Neural progenitor cell (in vitro differentiated cells): ENCODE data around the gene ICE1. TPM values are rescaled to one million over a fixed set of nuclear protein-coding genes. Genes with fewer than 3 reads are reported as not detected.

Experiments
- DNase-seq: peaks from one replicate; pipeline ENCODE4 v3.0.0-alpha.2; 2016; ENCODE audit warnings: low spot score
- H2AFZ ChIP-seq: fragments of 200-600 bp; sonication (generic); replicated peaks from 2 replicates; pipeline ENCODE4 v1.6.1; 2016; ENCODE audit warnings: antibody characterized with exemption
- H3F3A ChIP-seq: fragments of 200-600 bp; sonication (generic); 2 replicates; pipeline ENCODE4 v1.6.1; 2016; ENCODE audit warnings: antibody characterized with exemption, low read depth
- H3K27ac ChIP-seq: fragments of 200-600 bp; sonication (generic); 2 replicates; pipeline ENCODE4 v1.5.1; 2016; ENCODE audit warnings: mild to moderate bottlenecking
- H3K27me3 ChIP-seq: fragments of 200-600 bp; sonication (generic); 2 replicates; pipeline ENCODE4 v1.6.1; 2016; ENCODE audit warnings: mild to moderate bottlenecking, moderate library complexity
- H3K36me3 ChIP-seq: fragments of 200-600 bp; sonication (generic); 2 replicates; pipeline ENCODE4 v1.5.1; 2016
- H3K4me1 ChIP-seq: fragments of 200-600 bp; sonication (generic); 2 replicates; pipeline ENCODE4 v1.6.1; 2016; ENCODE audit warnings: mixed run types
- H3K4me2 ChIP-seq: fragments of 200-600 bp; sonication (generic); 2 replicates; pipeline ENCODE4 v1.6.1; 2016
- H3K4me3 ChIP-seq: fragments of 200-600 bp; sonication (generic); 2 replicates; pipeline ENCODE4 v1.5.1; 2016
- H3K79me2 ChIP-seq: fragments of 200-600 bp; sonication (generic); 2 replicates; pipeline ENCODE4 v1.6.1; 2016; ENCODE audit warnings: low read depth
- H3K9ac ChIP-seq: fragments of 200-600 bp; sonication (generic); 2 replicates; pipeline ENCODE4 v1.6.1; 2016
- H3K9me3 ChIP-seq: fragments of 200-600 bp; sonication (generic); 2 replicates; pipeline ENCODE4 v1.5.1; 2016; ENCODE audit warnings: low read depth
- H4K20me1 ChIP-seq: fragments of 200-600 bp; sonication (generic); 2 replicates; pipeline ENCODE4 v1.6.1; 2016; ENCODE audit warnings: low read depth
- H3K27ac Mint-ChIP-seq: 3 replicates; pipeline ENCODE4 v1.8.0; 2021; ENCODE audit warnings: mixed read lengths
- H3K27me3 Mint-ChIP-seq: 2 replicates; pipeline ENCODE4 v1.8.0; 2022; ENCODE audit warnings: low read depth, mild to moderate bottlenecking, inconsistent platforms, moderate library complexity, mixed read lengths; ENCODE audit not compliant: insufficient read depth
- H3K36me3 Mint-ChIP-seq: 3 replicates; pipeline ENCODE4 v1.8.0; 2021; ENCODE audit warnings: mixed read lengths
- H3K4me1 Mint-ChIP-seq: 3 replicates; pipeline ENCODE4 v1.8.0; 2021; ENCODE audit warnings: mixed read lengths
- H3K4me3 Mint-ChIP-seq: 3 replicates; pipeline ENCODE4 v1.8.0; 2021; ENCODE audit warnings: mild to moderate bottlenecking, moderate library complexity, mixed read lengths
- H3K9me3 Mint-ChIP-seq: 3 replicates; pipeline ENCODE4 v1.8.0; 2020; ENCODE audit warnings: mixed read lengths
- EZH2 ChIP-seq: fragments of 200-600 bp; sonication (generic); IDR thresholded peaks from 2 replicates; pipeline ENCODE4 v1.6.1; 2017; ENCODE audit warnings: antibody characterized with exemption, mild to moderate bottlenecking, moderate library complexity
- EZH2phosphoT487 ChIP-seq: fragments of 200-600 bp; sonication (generic); IDR thresholded peaks from 2 replicates; pipeline ENCODE4 v1.6.1; 2017; ENCODE audit warnings: antibody characterized with exemption
- total RNA-seq: library from RNA; depleted of rRNA; stranded (reverse); fragments of >200 nt; gene quantifications from 2 replicates; pipeline ENCODE4 v1.2.3, GENCODE V29; 2015; ENCODE audit warnings: low replicate concordance
- TF ChIP-seq, protein P1 (sequence below): fragments of 200-600 bp; sonication (generic); IDR thresholded peaks from 2 replicates; pipeline ENCODE4 v1.5.1; 2017; ENCODE audit warnings: antibody characterized with exemption, mild to moderate bottlenecking

Gene ICE1
- total RNA-seq, 1 donor from 2014 or later, result 47.6 TPM

DNA sequence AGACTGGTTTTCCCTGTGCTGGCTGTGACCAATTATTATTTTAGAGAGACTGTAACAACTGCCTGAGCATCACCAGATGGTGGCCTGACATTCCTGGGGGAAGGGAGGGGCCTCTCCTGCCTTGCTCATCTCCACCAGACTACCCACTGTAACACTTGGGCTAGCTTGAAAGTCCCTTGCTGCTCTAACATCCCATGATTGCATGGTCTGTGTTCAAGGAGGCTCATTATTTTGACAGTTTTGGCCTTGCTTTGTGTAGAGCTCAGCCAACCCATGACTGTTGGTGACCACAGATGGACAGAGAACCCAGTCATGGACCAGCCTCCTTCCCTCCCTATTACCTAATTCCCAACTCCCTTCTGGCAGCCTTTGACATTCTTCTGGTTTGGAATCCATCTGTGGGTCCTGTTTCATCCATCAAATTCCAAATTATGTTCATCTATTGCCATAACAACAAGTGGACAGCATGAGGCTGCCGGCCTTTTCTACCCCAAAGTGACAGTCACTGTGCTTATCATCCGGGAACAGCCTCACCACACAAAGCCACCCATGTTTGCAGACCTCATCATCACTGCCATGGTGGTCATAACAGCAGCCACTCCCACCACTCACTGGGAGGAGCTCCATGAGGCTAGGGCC, 49.0 kb upstream of the ICE1 start:
- H4K20me1 ChIP-seq, result no peaks in the 10 kb centered on the region
- H3K27me3 ChIP-seq, result no peaks in the 10 kb centered on the region
- peaks cover 6% of the 10 kb centered on the region for H3F3A ChIP-seq
- H3K9me3 Mint-ChIP-seq, result peaks cover 20% of the 10 kb centered on the region
- no peak overlapping the region for H2AFZ ChIP-seq
- H3K27ac Mint-ChIP-seq, result no peak overlapping the region
- no peak overlapping the region for H3K27ac ChIP-seq
- H3K36me3 ChIP-seq, result no peaks in the 10 kb centered on the region
- TF ChIP-seq EZH2phosphoT487, result no peak
- no peak for TF ChIP-seq EZH2
- TF ChIP-seq, protein P1, sequence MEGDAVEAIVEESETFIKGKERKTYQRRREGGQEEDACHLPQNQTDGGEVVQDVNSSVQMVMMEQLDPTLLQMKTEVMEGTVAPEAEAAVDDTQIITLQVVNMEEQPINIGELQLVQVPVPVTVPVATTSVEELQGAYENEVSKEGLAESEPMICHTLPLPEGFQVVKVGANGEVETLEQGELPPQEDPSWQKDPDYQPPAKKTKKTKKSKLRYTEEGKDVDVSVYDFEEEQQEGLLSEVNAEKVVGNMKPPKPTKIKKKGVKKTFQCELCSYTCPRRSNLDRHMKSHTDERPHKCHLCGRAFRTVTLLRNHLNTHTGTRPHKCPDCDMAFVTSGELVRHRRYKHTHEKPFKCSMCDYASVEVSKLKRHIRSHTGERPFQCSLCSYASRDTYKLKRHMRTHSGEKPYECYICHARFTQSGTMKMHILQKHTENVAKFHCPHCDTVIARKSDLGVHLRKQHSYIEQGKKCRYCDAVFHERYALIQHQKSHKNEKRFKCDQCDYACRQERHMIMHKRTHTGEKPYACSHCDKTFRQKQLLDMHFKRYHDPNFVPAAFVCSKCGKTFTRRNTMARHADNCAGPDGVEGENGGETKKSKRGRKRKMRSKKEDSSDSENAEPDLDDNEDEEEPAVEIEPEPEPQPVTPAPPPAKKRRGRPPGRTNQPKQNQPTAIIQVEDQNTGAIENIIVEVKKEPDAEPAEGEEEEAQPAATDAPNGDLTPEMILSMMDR, result no peak
- H3K4me2 ChIP-seq, result no peak overlapping the region
- no peak overlapping the region for H3K4me3 ChIP-seq
- no peaks in the 10 kb centered on the region for H3K9me3 ChIP-seq
- H3K4me1 Mint-ChIP-seq, result peaks cover 18% of the 10 kb centered on the region
- H3K27me3 Mint-ChIP-seq, result peaks cover 2% of the 10 kb centered on the region
- no peak overlapping the region for H3K4me3 Mint-ChIP-seq
- H3K4me1 ChIP-seq, result peaks cover 22% of the 10 kb centered on the region
- no peak overlapping the region for H3K9ac ChIP-seq
- no peaks in the 10 kb centered on the region for H3K36me3 Mint-ChIP-seq
- no peaks in the 10 kb centered on the region for H3K79me2 ChIP-seq
- DNase-seq, result no peak

DNA sequence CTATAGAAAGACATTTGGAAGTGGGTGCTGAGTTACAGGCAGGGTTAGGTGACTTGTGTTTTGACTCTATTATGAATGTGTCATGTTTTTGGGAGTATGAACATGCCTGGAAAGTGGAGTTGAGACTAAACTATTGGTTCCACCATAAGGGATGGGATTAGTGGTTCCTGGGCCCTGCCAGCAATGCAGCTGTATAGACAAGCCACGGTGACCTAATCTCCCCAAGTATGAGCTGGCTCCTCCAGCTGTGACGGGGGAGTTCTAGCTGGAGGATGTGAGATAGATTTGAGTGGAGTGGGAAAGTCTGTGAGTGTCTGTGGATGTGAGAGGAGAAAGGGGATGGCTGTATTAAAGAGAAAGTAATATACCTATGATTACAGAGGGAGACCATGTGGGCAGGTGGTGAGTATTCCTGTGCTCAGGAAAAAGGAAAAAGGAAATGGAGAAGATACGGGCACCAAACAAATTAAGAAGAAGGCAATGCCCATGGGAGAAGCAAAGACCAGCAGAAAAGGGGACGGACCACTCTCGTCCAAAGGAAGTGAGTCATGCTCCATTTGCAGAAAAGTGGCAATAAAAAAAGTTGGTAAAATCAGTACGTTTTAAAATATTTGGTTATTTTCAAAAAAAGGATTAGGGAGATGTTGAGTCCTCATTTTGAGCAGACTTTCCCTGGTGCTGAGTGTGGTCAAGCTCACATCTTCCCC, 48.3 kb upstream of the ICE1 start:
- no peak overlapping the region for H3K27ac ChIP-seq
- no peak overlapping the region for H2AFZ ChIP-seq
- Mint-ChIP-seq H3K27me3 (peaks cover 2% of the 10 kb centered on the region), H3K4me3 (no peak overlapping the region), H3K36me3 (no peaks in the 10 kb centered on the region), H3K9me3 (peaks cover 24% of the 10 kb centered on the region), H3K4me1 (peaks cover 18% of the 10 kb centered on the region), H3K27ac (no peak overlapping the region)
- H3K9me3 ChIP-seq, result no peaks in the 10 kb centered on the region
- no peaks in the 10 kb centered on the region for H4K20me1 ChIP-seq
- no peaks in the 10 kb centered on the region for H3K79me2 ChIP-seq
- H3K9ac ChIP-seq, result no peak overlapping the region
- no peaks in the 10 kb centered on the region for H3K36me3 ChIP-seq
- no peak for DNase-seq
- peaks cover 22% of the 10 kb centered on the region for H3K4me1 ChIP-seq
- H3K4me2 ChIP-seq, result no peak overlapping the region
- TF ChIP-seq EZH2, result no peak
- H3K4me3 ChIP-seq, result no peak overlapping the region
- H3F3A ChIP-seq, result peaks cover 6% of the 10 kb centered on the region
- H3K27me3 ChIP-seq, result no peaks in the 10 kb centered on the region

DNA sequence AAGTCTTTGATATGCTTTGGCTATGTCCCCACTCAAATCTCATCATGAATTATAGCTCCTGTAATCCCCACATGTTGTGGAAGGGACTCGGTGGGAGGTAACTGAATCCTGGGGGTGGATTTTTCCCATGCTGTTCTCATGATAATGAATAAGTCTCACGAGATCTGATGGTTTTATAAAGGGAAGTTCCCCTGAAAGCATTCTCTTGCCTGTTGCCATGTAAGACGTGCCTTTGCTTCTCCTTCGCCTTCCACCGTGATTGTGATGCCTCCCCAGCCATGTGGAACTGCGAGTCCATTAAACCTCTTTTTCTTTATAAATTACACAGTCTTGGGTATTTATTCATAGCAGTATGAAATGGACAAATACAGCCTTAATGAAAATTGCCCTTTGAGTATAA, 44.7 kb upstream of the ICE1 start:
- Mint-ChIP-seq H3K27me3 (peaks cover 2% of the 10 kb centered on the region), H3K27ac (no peak overlapping the region), H3K4me3 (no peak overlapping the region), H3K9me3 (peaks cover 33% of the 10 kb centered on the region), H3K4me1 (no peaks in the 10 kb centered on the region), H3K36me3 (no peaks in the 10 kb centered on the region)
- Histone ChIP-seq H3K79me2 (no peaks in the 10 kb centered on the region), H3K9ac (no peak overlapping the region), H2AFZ (no peak overlapping the region), H3K36me3 (no peaks in the 10 kb centered on the region), H3K4me3 (no peak overlapping the region), H3K9me3 (no peaks in the 10 kb centered on the region), H3K27ac (no peak overlapping the region), H3K4me1 (peaks cover 8% of the 10 kb centered on the region), H3K27me3 (no peaks in the 10 kb centered on the region), H3F3A (peaks cover 3% of the 10 kb centered on the region), H4K20me1 (no peaks in the 10 kb centered on the region), H3K4me2 (no peak overlapping the region)
- no peak for DNase-seq
- TF ChIP-seq EZH2 (no peak), EZH2phosphoT487 (no peak)
- TF ChIP-seq, protein P1, result no peak

DNA sequence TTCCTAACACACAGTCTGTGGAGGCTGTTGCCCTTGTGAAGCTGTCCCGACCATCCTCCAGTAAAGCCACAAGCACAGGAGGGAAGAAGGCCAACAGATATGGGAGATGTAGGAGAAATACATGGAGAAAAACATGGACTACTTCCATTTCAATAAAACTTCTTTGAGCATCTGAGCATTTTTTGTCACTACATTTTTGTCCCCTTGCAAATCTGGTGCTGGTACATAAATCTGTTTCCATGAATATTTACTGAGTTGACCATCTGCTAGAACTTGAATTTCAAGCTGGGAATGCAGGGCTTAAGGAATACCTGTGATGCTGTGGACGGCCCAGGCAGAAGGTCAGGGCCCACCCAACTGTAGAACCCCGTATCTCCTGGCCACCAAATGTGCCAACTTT, 43.9 kb upstream of the ICE1 start:
- no peak overlapping the region for H3K27ac Mint-ChIP-seq
- no peaks in the 10 kb centered on the region for H3K4me1 Mint-ChIP-seq

More for the DNA sequence above, 43.9 kb upstream of the ICE1 start:
- no peaks in the 10 kb centered on the region for H3K36me3 ChIP-seq
- Mint-ChIP-seq H3K4me3 (no peak overlapping the region), H3K27me3 (no peaks in the 10 kb centered on the region), H3K36me3 (no peaks in the 10 kb centered on the region), H3K9me3 (peaks cover 33% of the 10 kb centered on the region)
- peaks cover 15% of the 10 kb centered on the region for H3K4me1 ChIP-seq
- no peak overlapping the region for H3K4me2 ChIP-seq
- H3K27me3 ChIP-seq, result no peaks in the 10 kb centered on the region
- no peak for TF ChIP-seq EZH2
- H3K27ac ChIP-seq, result no peak overlapping the region
- no peak overlapping the region for H3K4me3 ChIP-seq
- H2AFZ ChIP-seq, result no peak overlapping the region
- DNase-seq, result no peak
- no peaks in the 10 kb centered on the region for H3K9me3 ChIP-seq
- H4K20me1 ChIP-seq, result no peaks in the 10 kb centered on the region
- no peak overlapping the region for H3K9ac ChIP-seq
- H3F3A ChIP-seq, result peaks cover 10% of the 10 kb centered on the region
- no peaks in the 10 kb centered on the region for H3K79me2 ChIP-seq
